BJ (cell line): ENCODE results near the gene LRRC8C. TPM values are rescaled to one million over a fixed set of nuclear protein-coding genes. Genes with fewer than 3 reads are reported as not detected.

ENCODE experiments used
- CTCF ChIA-PET: fragments of 350-600 bp; formaldehyde crosslinking; extraction: SDS; loops from one replicate; lab custom pipeline; 2021; ENCODE audit warnings: antibody characterized with exemption, inconsistent platforms; lab: Yijun Ruan, JAX
- POLR2A ChIA-PET: fragments of 300-600 bp; sonication (Branson Sonifier 250); formaldehyde crosslinking; extraction: SDS; loops from one replicate; lab custom pipeline; 2021; ENCODE audit warnings: antibody characterized with exemption; lab: Charles Lee
- DNase-seq: peaks from one replicate; pipeline ENCODE4 v3.0.0-alpha.2; 2011; ENCODE audit warnings: low read depth
- H3K27me3 ChIP-seq: 2 replicates; pipeline ENCODE4 v1.6.0; 2011; ENCODE audit warnings: low read length; ENCODE audit not compliant: control insufficient read depth, insufficient read depth
- H3K36me3 ChIP-seq: 2 replicates; pipeline ENCODE4 v1.5.1; 2011; ENCODE audit warnings: low read length; ENCODE audit not compliant: control insufficient read depth, insufficient read depth
- H3K4me3 ChIP-seq: 2 replicates; pipeline ENCODE4 v1.5.1; 2011; ENCODE audit warnings: low read depth, mild to moderate bottlenecking, control low read depth, low read length
- polyA plus RNA-seq: library from polyadenylated mRNA; depleted of rRNA; stranded (reverse); fragments of >200 nt; gene quantifications from 2 replicates; pipeline ENCODE4 v1.2.3, GENCODE V29; 2011
- TF ChIP-seq, protein P1 (sequence below): IDR thresholded peaks from 2 replicates; pipeline ENCODE4 v1.5.1; 2011; ENCODE audit warnings: low read depth, mild to moderate bottlenecking, control low read depth, inconsistent platforms, low read length, moderate library complexity; ENCODE audit not compliant: insufficient read depth

LRRC8C gene
- polyA plus RNA-seq, 1 experiment: 3.6 TPM

DNA sequence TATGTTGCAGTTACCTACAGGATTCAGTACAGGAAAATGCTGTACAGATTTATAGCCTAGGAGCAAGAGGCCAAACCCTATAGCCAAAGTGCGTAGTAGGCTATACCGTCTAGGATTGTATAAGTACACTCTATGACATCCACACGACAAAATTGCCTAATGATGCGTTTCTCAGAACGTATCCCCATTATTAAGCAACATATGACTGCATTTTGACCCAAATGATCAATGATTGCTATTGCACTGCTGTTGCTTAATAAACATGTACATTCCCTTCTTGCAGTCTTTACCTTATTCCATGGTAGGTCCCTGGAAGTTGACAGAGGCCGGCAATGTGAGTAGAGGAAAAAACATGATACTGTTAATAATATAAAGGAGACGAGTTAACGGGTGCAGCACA, 33.0 kb downstream of the LRRC8C start:
- POLR2A ChIA-PET: no interaction called here
- H3K27me3 ChIP-seq: no peaks in the 10 kb centered on the region
- TF ChIP-seq, protein P1, sequence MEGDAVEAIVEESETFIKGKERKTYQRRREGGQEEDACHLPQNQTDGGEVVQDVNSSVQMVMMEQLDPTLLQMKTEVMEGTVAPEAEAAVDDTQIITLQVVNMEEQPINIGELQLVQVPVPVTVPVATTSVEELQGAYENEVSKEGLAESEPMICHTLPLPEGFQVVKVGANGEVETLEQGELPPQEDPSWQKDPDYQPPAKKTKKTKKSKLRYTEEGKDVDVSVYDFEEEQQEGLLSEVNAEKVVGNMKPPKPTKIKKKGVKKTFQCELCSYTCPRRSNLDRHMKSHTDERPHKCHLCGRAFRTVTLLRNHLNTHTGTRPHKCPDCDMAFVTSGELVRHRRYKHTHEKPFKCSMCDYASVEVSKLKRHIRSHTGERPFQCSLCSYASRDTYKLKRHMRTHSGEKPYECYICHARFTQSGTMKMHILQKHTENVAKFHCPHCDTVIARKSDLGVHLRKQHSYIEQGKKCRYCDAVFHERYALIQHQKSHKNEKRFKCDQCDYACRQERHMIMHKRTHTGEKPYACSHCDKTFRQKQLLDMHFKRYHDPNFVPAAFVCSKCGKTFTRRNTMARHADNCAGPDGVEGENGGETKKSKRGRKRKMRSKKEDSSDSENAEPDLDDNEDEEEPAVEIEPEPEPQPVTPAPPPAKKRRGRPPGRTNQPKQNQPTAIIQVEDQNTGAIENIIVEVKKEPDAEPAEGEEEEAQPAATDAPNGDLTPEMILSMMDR: no peak
- H3K36me3 ChIP-seq: no peaks in the 10 kb centered on the region
- no peak for DNase-seq
- H3K4me3 ChIP-seq: no peak overlapping the region
- CTCF ChIA-PET: no interaction called here

DNA sequence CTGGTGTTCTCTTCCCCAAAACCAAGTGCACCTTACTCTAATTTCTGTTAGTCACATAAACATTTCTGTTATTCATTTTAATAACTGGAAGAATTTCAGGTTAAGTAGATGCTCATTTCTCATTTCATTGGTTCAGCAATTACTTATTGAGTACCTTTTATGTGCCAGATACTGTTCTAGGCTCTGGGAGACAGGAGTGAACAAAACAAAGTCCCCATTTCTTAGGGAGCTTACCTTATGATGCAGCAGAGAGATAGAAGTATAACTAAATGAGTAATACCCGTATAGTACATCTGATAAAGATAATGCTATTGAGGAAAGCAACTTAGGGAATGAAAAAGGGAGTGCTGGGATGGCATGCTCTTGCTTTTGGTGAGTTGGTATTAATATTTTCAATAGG, 33.7 kb downstream of the LRRC8C start:
- Histone ChIP-seq H3K36me3 (no peaks in the 10 kb centered on the region), H3K27me3 (no peaks in the 10 kb centered on the region), H3K4me3 (no peak overlapping the region)
- TF ChIP-seq, protein P1: no peak
- no peak for DNase-seq
- ChIA-PET POLR2A (no interaction called here), CTCF (interaction anchor here (1.1 to 1.8 kb wide), 3 partner anchors 10 to 96 kb away, joined by 3 to 7 read pairs (median 4); no protein-coding TSS in a partner anchor)

DNA sequence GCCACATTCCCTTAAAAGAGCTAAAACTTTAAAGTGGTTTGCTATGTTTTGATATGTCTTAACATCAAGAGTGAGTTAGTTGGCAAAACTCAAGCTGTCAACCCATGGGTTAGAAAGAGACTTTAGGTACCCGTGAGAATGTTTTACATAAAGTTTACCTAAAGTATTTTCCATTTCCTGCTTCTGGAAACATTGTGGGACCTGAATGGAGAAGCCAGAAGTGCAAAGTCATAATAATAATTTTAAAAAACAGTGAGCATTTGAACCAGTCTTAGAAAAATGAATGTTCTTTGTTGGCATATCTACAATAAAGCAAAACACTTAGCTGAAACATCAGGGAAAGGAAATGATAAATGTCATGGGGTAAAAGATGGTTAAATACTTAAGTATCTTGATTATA, 34.8 kb downstream of the LRRC8C start:
- no peak for DNase-seq
- ChIA-PET POLR2A (no interaction called here), CTCF (interaction anchor here (1.1 to 1.8 kb wide), 3 partner anchors 11 to 95 kb away, joined by 3 to 7 read pairs (median 4); no protein-coding TSS in a partner anchor)
- Histone ChIP-seq H3K4me3 (no peak overlapping the region), H3K27me3 (no peaks in the 10 kb centered on the region), H3K36me3 (no peaks in the 10 kb centered on the region)
- TF ChIP-seq, protein P1: no peak

DNA sequence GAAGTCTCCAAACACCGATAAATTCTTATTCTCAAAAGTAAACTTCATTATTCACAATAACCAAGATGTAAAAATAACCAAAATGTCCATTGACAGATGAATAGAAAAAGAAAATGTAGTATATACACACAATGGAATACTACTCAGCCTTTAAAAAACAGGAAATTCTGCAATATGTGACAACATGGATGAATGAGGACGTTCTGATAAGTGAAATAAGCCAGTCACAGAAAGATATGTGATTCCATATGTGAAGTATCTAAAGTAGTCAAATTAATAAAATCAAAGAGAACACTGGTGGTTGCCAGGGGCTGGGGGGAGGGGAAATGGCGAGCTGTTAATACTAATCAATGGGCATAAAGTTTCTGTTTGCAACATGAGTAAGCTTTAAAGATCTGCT, 36.0 kb downstream of the LRRC8C start:
- no peak for DNase-seq
- no peaks in the 10 kb centered on the region for H3K27me3 ChIP-seq
- no peak overlapping the region for H3K4me3 ChIP-seq
- no peaks in the 10 kb centered on the region for H3K36me3 ChIP-seq
- TF ChIP-seq, protein P1: no peak
- ChIA-PET CTCF (interaction anchor here (0.7 to 3.3 kb wide), 2 partner anchors 8 to 69 kb away, joined by 3 to 11 read pairs; no protein-coding TSS in a partner anchor), POLR2A (interaction anchor here (0.5 kb wide), 1 partner anchor 8 kb away, joined by 3 read pairs; no protein-coding TSS in a partner anchor)

DNA sequence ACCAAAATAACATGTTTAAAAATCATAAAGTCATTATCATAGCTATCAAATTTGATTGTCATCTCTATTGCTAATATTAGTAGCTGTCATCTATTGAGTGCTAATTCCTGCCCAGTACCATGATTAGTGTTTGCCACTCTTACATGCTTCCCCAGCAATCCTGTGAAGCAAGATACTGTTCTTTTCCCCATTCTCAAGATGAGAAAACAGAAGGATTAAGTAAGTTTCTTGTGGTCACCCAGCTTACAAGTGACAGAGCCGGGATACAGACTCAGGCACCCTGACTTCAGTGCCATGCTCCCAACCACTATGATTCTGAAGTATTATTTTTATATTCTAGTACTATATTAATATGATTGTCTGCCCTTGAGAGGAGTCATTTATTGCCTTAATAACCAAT, 36.5 kb downstream of the LRRC8C start:
- Histone ChIP-seq H3K36me3 (no peaks in the 10 kb centered on the region), H3K4me3 (no peak overlapping the region), H3K27me3 (no peaks in the 10 kb centered on the region)
- no peak for DNase-seq
- POLR2A ChIA-PET: interaction anchor here (0.5 kb wide), 1 partner anchor 8 kb away, joined by 3 read pairs; no protein-coding TSS in a partner anchor
- CTCF ChIA-PET: interaction anchor here (0.7 to 3.3 kb wide), 3 partner anchors 9 to 94 kb away, joined by 3 to 11 read pairs (median 3); no protein-coding TSS in a partner anchor
- TF ChIP-seq, protein P1: no peak
